ENCODE results near the gene NAGLU. TPM values are rescaled to one million over a fixed set of nuclear protein-coding genes. Genes with fewer than 3 reads are reported as not detected.
A peak's percentile ranks its signal among the peaks of the same experiment; 100 is the strongest.
"Not testable (repeated sequence)": the region's sequence is repeated elsewhere in the genome, so short reads cannot be mapped to it uniquely, and the experiment has no call there.

The NAGLU gene
- total RNA-seq, 1 experiment from 2014 or later = 91.8 TPM

DNA sequence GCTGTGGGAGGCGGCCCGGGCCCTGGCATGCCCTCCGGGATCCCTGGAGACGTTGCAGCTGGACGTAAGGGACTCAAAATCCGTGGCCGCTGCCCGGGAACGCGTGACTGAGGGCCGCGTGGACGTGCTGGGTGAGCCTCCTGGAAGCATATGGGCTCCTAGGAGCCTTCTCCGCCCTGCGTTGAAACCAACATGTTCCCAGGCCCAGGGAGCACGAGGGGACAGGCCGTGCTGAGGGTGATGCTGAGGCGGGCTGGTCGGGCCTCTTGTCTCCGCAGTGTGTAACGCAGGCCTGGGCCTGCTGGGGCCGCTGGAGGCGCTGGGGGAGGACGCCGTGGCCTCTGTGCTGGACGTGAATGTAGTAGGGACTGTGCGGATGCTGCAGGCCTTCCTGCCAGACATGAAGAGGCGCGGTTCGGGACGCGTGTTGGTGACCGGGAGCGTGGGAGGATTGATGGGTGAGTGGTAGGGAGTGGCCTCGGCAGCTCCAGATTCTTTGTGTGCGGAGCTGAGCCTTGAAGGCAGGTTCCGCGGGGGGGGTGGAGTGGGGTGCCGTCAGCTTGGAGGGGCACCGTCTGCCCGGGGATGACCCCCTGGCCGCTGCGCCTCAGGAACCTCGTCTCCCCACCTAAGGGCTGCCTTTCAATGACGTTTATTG lies 17.2 kb downstream of the NAGLU start:
- no peak for DNase-seq (ENCODE audit: low read depth, low spot score)
- in situ Hi-C loops (cut with HindIII; ENCODE audit: low pct_unique_long_range_greater_than_20kb, low sequenced_read_pairs) = no loop called here

DNA sequence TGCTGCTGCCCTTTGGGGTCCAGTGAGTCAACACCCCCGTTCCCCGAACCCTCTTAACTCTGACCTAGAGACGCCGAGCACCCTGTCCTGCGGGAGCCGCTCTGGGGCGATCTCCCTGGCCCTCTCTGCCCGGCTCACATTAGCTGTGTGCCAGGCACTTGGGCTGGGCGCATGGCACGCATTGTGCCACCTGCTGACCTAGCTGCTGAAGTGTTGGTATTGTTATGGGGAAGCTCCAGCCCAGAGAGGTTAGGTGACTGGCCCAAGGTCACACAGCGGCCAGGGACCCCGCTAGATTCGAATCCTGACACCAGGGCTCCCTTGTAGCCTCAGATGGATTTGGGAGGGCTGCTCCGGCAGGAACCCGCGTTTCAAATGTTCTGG lies 17.8 kb downstream of the NAGLU start:
- in situ Hi-C loops (cut with HindIII; ENCODE audit: low pct_unique_long_range_greater_than_20kb, low sequenced_read_pairs) = no loop called here
- DNase-seq (ENCODE audit: low read depth, low spot score) = no peak

DNA sequence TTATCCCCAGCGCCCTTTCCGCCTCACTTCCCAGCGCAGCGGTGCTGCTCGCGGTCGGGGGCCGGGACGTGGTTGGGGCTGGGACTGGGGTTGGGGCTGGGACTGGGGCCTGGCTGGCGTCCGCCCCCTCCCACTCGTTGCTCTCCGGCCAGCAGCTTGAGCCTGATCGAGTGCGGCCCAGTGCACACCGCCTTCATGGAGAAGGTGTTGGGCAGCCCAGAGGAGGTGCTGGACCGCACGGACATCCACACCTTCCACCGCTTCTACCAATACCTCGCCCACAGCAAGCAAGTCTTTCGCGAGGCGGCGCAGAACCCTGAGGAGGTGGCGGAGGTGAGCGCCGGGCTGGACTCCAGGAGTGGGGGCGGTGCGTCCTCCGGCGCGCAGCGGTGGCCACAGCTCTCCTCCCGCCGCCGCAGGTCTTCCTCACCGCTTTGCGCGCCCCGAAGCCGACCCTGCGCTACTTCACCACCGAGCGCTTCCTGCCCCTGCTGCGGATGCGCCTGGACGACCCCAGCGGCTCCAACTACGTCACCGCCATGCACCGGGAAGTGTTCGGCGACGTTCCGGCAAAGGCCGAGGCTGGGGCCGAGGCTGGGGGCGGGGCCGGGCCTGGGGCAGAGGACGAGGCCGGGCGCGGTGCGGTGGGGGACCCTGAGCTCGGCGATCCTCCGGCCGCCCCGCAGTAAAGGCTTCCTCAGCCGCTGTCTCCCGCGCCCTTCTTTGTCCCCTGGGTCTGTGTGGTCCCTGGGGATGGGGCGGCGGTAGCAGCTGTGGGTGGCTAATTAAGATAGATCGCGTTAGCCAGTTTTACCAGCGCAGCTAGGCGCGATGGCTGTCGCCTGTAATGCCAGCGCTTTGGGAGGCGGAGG lies 18.4 kb downstream of the NAGLU start:
- in situ Hi-C loops (cut with HindIII; ENCODE audit: low pct_unique_long_range_greater_than_20kb, low sequenced_read_pairs) = no loop called here
- peak; percentile 70 for DNase-seq (ENCODE audit: low read depth, low spot score)

DNA sequence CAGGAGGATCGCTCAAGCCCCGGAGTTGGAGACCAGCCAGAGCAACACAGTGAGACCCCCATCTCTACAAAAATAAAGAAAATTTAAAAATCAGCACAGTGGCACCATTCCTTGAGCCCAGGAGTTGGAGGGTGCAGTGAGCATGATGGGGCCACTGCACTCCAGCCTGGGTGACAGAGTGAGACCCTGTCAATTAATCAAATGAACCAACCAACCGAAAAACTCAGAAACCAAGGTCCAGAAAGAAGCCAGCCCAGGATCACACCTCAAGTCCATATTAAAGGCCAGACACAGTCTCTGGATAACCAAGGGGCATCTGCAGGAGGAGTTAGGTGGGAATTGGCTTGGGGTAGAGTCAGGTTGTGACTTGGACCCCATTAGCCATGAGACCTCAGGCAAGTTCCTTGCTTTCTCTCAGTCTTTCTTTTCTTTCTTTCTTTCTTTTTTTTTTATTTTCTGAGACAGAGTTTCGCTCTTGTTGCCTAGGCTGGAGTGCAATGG lies 19.1 kb downstream of the NAGLU start:
- no peak for DNase-seq (ENCODE audit: low read depth, low spot score)
- in situ Hi-C loops (cut with HindIII; ENCODE audit: low pct_unique_long_range_greater_than_20kb, low sequenced_read_pairs) = no loop called here

DNA sequence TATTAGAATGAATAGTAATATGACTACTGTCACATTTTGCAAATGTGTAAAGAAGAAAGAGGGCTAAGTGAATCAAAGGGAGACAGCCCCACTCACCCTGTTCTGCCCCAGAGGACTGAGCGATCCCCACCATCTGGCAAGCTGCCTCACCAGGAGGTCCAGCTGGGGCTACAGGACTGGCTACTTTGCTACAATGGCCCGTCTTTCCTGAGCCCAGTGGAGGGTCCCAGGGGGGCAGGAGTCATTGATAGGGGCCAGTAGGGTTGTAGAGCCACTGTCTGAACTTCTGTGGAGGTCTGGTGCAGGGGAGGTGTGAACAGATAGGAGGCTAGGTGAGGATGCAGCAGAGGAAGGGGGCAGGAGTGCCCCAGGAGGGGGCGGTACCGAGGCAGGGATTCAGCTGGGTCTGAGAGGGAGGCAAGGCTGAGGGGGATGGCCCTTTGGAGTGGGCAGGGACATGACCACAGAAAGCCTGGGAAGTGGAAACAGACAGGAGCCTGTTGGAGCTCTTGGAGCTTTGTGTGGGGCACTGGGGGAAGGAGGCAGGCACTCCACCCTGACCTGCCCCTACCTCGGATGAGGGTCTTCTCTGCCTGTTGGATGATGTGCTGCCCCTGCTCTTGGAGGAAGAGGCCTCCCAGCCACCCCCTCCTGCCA lies 20.0 kb downstream of the NAGLU start:
- peak; percentile 61 for DNase-seq (ENCODE audit: low read depth, low spot score)
- in situ Hi-C loops (cut with HindIII; ENCODE audit: low pct_unique_long_range_greater_than_20kb, low sequenced_read_pairs) = not testable (repeated sequence)

DNA sequence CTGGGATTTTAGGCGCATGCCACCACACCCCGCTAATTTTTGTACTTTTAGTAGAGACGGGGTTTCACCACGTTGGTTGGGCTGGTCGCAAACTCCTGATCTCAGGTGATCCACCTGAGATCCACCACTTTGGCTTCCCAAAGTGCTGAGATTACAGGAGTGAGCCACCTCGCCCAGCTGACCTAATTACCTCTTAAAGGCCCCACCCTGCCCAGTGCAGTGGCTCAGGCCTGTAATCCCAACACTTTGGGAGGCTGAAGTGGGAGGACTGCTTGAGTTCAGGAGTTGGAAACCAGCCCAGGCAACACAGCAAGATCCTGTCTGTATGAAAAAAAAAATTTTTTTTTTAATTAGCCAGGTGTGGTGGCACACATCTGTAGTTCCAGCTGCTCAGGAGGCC lies 23.0 kb downstream of the NAGLU start:
- in situ Hi-C loops (cut with HindIII; ENCODE audit: low pct_unique_long_range_greater_than_20kb, low sequenced_read_pairs) = no loop called here
- no peak for DNase-seq (ENCODE audit: low read depth, low spot score)

DNA sequence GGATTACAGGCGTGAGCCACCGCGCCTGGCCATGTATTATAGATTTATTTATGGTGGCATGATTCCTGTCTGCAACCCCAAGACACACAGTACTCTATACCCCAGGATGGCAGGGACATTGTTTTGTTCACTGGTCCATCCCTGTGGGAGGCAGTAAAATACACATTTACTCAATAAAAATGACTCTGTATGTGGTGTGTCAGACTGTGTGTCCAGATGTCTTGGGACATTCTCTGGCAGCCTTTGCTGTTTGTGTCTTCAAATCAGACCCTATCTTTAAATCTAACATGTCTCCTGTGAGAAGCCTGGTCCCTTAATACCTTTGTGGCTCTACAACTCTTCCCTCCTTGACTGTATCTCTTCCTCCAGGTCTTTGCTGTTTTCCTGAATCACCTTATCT lies 24.2 kb downstream of the NAGLU start:
- no peak for DNase-seq (ENCODE audit: low read depth, low spot score)
- in situ Hi-C loops (cut with HindIII; ENCODE audit: low pct_unique_long_range_greater_than_20kb, low sequenced_read_pairs) = no loop called here

DNA sequence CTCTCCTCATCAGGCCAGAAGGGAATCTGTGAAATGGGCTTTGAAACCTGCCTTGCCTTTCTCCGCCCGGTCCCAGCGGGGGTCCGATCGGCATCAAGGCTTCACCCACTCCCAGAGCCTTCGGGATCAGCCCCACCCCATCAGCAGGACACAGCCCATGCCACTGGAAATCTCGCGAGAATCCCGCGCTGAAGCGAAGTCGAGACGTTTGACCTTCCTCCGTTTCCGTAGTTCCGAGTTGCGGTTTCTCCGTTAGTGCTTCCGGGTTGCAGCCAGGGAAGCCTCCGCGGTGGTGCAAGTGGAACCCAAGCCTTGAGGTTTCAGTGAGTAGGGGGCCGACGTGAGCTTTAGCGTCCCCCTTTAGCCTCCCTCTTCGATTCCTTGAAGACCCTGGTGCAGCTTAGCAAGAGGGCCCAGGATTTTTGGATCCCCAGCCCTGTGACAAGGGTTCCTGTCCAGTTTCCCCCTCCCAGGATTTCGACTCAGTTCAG lies 25.9 kb downstream of the NAGLU start, which contains the start of gene COASY:
Gene COASY (plus strand): TSS at position 252 of the 491 bp plus-strand sequence. CDS start 475 bp downstream, outside the sequence.
- peak; percentile 98 for DNase-seq (ENCODE audit: low read depth, low spot score)
- in situ Hi-C loops (cut with HindIII; ENCODE audit: low pct_unique_long_range_greater_than_20kb, low sequenced_read_pairs) = no loop called here

DNA sequence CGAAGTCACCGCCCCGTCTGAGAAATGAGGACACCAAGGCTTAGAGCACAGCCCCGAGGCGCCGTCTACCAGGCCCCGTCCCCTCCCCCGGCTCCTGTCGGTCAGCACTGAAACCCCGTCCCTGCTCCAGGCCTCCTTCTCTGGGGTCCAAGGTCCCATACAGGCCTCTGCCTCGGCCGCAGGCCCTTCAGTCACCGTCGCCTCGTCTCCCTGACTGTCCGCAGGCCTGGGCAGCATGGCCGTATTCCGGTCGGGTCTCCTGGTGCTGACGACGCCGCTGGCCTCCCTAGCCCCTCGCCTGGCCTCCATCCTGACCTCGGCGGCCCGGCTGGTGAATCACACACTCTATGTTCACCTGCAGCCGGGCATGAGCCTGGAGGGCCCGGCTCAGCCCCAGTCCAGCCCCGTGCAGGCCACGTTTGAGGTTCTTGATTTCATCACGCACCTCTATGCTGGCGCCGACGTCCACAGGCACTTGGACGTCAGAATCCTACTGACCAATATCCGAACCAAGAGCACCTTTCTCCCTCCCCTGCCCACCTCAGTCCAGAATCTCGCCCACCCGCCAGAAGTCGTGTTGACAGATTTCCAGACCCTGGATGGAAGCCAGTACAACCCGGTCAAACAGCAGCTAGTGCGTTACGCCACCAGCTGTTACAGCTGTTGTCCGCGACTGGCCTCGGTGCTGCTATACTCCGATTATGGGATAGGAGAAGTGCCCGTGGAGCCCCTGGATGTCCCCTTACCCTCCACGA lies 26.5 kb downstream of the NAGLU start:
- DNase-seq (ENCODE audit: low read depth, low spot score) = no peak
- in situ Hi-C loops (cut with HindIII; ENCODE audit: low pct_unique_long_range_greater_than_20kb, low sequenced_read_pairs) = no loop called here

DNA sequence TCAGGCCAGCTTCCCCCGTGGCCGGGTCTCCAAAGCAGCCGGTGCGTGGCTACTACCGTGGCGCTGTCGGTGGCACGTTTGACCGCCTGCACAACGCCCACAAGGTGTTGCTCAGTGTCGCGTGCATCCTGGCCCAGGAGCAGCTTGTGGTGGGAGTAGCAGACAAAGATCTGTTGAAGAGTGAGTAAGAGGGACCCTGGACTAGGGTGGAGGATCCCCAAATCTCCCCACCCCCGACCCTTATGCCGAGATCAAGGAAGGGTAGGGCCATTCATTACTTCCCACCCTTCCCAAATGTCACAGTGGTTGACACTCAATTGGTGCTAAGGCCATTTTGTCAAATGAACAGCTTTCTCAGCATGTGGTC lies 27.1 kb downstream of the NAGLU start:
- in situ Hi-C loops (cut with HindIII; ENCODE audit: low pct_unique_long_range_greater_than_20kb, low sequenced_read_pairs) = no loop called here
- no peak for DNase-seq (ENCODE audit: low read depth, low spot score)

DNA sequence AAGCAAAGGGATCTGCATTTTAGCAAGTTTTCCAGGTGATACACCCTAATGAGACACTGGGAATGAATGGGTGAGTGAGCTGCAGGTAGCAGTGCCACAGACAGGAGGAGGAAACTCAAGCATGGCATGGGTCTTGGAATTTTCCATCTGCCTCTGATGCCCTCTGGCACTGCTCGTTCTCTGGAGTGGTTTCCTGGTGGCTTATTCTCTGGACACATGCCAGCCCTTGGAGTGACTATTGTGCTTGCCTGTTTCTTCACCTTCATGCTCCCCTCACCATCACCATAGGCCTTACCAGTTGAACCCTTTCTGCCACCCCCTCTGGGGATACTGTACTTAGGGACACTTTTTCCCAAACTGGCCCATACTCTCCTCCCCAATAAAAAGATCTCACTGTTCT lies 27.5 kb downstream of the NAGLU start:
- DNase-seq (ENCODE audit: low read depth, low spot score) = no peak
- in situ Hi-C loops (cut with HindIII; ENCODE audit: low pct_unique_long_range_greater_than_20kb, low sequenced_read_pairs) = no loop called here

DNA sequence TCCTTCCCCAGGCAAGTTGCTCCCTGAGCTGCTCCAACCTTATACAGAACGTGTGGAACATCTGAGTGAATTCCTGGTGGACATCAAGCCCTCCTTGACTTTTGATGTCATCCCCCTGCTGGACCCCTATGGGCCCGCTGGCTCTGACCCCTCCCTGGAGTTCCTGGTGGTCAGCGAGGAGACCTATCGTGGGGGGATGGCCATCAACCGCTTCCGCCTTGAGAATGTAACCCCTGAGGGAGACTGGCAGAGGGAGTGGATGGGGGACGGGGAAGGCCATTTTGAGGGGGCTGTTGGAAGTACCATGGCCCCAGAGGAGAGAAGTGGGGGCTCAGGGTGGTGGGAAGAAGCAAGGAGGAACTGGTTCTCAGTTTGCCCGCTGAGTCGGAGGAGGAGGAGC lies 27.9 kb downstream of the NAGLU start:
- DNase-seq (ENCODE audit: low read depth, low spot score) = no peak
- in situ Hi-C loops (cut with HindIII; ENCODE audit: low pct_unique_long_range_greater_than_20kb, low sequenced_read_pairs) = no loop called here

DNA sequence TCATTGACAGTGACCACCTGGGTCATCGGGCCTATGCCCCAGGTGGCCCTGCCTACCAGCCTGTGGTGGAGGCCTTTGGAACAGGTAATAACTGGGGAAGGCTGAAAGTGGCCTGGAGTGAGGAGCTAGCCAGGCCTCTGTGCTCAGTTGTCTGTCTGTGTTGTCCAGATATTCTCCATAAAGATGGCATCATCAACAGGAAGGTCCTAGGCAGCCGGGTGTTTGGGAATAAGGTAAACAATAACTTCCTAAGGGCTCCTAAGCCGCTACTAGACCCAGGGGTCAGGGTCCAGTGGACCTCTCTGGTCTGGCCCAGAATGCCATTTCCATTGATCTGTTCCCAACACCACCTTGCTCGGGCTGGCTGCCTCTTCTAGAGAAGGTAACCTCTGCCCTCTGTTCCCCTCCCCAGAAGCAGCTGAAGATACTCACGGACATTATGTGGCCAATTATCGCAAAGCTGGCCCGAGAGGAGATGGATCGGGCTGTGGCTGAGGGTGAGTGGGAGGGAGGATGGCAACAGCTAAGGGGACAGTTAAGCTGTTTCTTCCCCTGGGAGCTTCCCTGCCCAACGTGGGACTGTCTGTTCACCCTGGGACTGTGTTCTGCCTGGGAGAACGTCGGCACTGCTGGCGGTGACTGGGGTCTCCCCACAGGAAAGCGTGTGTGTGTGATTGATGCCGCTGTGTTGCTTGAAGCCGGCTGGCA lies 28.9 kb downstream of the NAGLU start:
- in situ Hi-C loops (cut with HindIII; ENCODE audit: low pct_unique_long_range_greater_than_20kb, low sequenced_read_pairs) = no loop called here
- no peak for DNase-seq (ENCODE audit: low read depth, low spot score)

DNA sequence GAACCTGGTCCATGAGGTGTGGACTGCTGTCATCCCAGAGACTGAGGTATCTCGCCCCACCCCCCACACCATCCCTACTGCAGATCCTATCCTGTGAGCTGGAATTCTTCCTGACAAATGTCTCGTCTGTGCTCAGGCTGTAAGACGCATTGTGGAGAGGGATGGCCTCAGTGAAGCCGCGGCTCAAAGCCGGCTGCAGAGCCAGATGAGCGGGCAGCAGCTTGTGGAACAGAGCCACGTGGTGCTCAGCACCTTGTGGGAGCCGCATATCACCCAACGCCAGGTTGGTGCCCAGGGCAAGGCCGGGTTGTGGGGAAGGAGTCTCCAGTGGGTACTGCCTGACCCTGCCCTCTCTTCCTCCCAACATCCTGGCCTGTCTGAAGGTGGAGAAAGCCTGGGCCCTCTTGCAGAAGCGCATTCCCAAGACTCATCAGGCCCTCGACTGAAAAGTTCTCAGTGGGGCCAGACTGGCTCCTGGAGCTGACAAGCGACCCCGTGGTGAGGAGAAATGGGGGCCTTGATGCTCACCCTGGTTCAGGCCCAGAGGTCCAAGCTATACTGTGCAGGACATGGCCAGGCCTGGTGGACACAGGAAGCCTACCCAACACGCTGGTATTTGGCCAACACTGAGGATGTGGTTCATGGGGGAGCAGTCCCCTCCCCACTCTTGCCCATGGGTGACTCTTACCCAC lies 29.6 kb downstream of the NAGLU start:
- in situ Hi-C loops (cut with HindIII; ENCODE audit: low pct_unique_long_range_greater_than_20kb, low sequenced_read_pairs) = no loop called here
- DNase-seq (ENCODE audit: low read depth, low spot score) = no peak

DNA sequence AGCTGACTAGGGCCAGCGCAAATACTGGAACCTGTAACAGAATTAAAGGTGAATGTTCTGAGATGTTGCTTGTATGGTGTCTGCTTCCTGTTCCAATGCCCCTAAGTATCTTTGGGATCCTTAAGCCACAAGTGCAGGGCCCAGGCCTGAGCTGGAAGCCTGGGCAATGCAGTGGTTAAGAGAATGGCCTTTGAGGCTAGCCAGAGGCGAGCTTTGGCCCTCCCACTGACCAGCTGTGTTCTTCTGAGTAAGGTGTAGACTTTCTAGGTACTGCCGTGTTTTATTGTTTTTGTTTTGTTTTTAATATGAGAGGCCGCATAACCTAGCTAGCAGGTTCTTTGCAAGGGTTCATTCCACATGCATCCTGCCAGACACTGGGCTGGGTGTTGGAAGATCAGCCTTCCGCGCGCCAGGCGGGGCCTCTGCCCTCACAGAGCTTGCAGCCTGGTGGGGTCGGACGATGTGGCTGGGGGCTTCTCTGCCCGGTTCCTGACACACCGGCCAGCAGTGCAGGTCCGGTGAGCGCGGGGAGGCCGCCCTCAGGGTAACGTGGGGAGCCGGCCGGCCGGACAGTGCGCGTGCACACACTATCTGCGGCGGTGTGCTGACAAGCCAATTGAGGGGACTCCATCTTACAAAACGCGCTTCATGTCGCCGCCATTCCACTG lies 30.3 kb downstream of the NAGLU start:
- in situ Hi-C loops (cut with HindIII; ENCODE audit: low pct_unique_long_range_greater_than_20kb, low sequenced_read_pairs) = no loop called here

More for the DNA sequence above, 30.3 kb downstream of the NAGLU start:
- DNase-seq (ENCODE audit: low read depth, low spot score) = no peak
